IPS-15b (cell line): ENCODE results near the gene OSBPL6.
A peak's percentile ranks its signal among the peaks of the same experiment; 100 is the strongest.
"Not testable (repeated sequence)": the region's sequence is repeated elsewhere in the genome, so short reads cannot be mapped to it uniquely, and the experiment has no call there.

Experiments used
- H3K27me3 ChIP-seq: one replicate; pipeline ENCODE4 v1.6.1; 2013; ENCODE audit warnings: low read length; ENCODE audit not compliant: control insufficient read depth, insufficient read depth
- H3K36me3 ChIP-seq: one replicate; pipeline ENCODE4 v1.6.1; 2013; ENCODE audit warnings: low read length; ENCODE audit not compliant: control insufficient read depth, insufficient read depth
- H3K4me1 ChIP-seq: one replicate; pipeline ENCODE4 v1.6.1; 2013; ENCODE audit warnings: mild to moderate bottlenecking, low read length; ENCODE audit not compliant: control insufficient read depth, insufficient read depth
- H3K4me3 ChIP-seq: one replicate; pipeline ENCODE4 v1.5.1; 2013; ENCODE audit warnings: low read depth, low read length
- H3K9ac ChIP-seq: one replicate; pipeline ENCODE4 v1.6.1; 2013; ENCODE audit warnings: low read depth, mild to moderate bottlenecking, low read length
- H3K9me3 ChIP-seq: one replicate; pipeline ENCODE4 v1.6.1; 2013; ENCODE audit warnings: mild to moderate bottlenecking, low read length; ENCODE audit not compliant: control insufficient read depth, insufficient read depth

Gene OSBPL6

DNA sequence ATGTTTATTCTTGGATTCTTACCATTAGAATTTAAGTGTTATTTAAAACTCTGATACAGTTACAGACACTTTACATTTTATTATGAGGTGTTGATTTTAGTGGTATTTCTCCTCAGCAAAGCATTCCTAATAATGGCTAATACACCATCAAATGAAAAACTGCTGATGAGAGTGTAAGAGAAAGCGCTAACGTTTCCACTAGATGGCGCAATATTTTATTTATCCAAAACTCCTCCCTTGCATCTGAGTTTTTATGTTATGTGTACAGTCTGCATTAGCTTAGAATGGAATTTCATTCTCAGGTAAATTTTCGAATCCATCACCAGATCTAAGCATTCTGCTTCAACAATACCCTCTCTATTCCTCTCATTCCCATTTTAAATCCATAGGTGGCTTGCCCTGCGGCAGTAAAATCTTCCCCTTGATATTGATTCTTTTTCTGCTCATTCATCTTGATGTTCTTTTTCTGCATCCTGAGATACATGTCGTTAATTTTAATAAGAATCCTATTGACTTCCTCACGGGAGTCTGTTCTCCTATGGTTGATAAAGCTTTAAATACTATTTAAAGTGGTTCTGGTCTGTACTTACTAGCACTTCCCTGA, 202.8 kb downstream of the OSBPL6 start:
- no peaks in the 10 kb centered on the region for H3K9me3 ChIP-seq
- H3K4me1 ChIP-seq, result no peaks in the 10 kb centered on the region
- H3K4me3 ChIP-seq, result no peak overlapping the region
- H3K36me3 ChIP-seq, result no peaks in the 10 kb centered on the region
- H3K9ac ChIP-seq, result no peak overlapping the region
- no peaks in the 10 kb centered on the region for H3K27me3 ChIP-seq

- Histone ChIP-seq H3K27me3 (no peaks in the 10 kb centered on the region), H3K4me3 (no peak overlapping the region), H3K9ac (no peak overlapping the region), H3K4me1 (peaks cover 6% of the 10 kb centered on the region), H3K36me3 (no peaks in the 10 kb centered on the region), H3K9me3 (no peaks in the 10 kb centered on the region)
These were observed 207.7 kb downstream of the OSBPL6 start for GRCh38 chr2:178401994-178402437.

DNA sequence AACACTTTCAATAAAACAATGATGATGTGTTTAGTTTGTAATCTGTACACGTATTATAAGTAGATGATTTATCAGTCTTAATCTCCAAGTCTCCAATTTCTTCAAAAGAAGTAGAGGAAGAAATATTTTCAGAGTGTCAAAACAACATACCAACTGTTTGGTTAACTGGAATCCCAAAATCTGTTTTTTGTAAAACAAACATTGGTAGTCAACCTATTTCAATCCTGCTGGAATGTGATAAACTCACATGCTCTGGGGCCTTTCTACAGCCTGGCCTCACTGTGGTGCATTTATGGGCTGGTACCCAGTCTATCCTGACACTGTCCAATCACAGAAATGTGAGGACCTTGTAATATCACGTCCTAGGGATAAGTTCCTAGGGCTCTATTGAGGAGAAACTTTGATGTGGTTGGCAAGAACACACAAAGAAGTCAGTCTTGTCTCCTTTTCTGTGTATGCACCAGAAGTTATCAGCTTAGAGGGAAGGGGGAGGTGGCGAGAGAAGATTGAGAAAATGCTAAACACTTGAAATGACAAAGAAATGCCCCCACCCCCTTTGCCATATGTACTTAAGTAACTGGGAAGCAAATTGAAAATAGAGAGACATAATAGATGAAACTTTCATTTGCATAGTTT, 209.5 kb downstream of the OSBPL6 start:
- Histone ChIP-seq H3K9me3 (no peaks in the 10 kb centered on the region), H3K36me3 (no peaks in the 10 kb centered on the region), H3K27me3 (no peaks in the 10 kb centered on the region), H3K4me1 (peaks cover 6% of the 10 kb centered on the region), H3K4me3 (no peak overlapping the region), H3K9ac (no peak overlapping the region)

GRCh38 chr2:178404368-178404767, 210.1 kb downstream of the OSBPL6 start:
- Histone ChIP-seq H3K9me3 (no peaks in the 10 kb centered on the region), H3K9ac (no peak overlapping the region), H3K4me3 (no peak overlapping the region)

DNA sequence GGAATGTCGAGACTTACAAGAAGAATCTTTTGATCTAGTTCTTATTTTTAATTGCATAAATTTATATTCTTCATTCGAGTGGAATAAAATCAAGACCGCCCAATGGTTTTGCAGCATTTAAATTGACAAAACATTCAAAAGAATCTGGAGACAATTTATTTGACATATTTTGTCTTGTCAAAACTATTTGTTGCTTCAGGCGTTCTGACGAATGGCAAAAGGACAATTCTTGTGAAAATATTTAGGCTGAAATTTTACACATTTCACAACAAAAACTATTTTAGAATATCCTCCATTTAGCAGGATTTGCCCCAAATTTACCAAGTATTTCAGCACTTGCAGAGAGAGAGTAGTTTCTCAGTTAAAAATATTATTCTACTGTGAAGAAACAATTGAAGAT, 214.9 kb downstream of the OSBPL6 start:
- peaks cover under 1% of the 10 kb centered on the region for H3K4me1 ChIP-seq
- no peaks in the 10 kb centered on the region for H3K9me3 ChIP-seq
- H3K27me3 ChIP-seq, result no peaks in the 10 kb centered on the region
- H3K4me3 ChIP-seq, result no peak overlapping the region
- H3K36me3 ChIP-seq, result no peaks in the 10 kb centered on the region
- no peak overlapping the region for H3K9ac ChIP-seq

More at GRCh38 chr2:178404368-178404767, 210.1 kb downstream of the OSBPL6 start:
- Histone ChIP-seq H3K27me3 (no peaks in the 10 kb centered on the region), H3K36me3 (no peaks in the 10 kb centered on the region), H3K4me1 (peaks cover 6% of the 10 kb centered on the region)

DNA sequence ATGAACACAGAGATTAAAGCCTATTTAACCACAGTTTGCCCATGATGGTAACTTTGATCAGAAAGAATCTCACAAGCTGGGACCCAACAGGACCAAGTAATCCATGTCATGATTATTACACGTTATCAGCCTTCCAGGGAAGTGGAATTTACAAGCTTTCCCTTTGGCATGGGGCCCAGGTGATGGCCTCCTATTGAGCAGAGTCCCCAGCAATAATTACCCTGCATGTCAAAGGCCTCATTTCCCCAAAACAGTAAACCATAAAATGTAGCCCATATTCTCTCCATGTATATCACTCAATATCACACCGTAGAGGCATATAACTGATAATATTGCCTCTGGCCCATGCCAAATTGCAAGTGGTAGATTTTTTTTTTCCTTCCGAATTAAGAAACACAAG, 217.7 kb downstream of the OSBPL6 start:
- Histone ChIP-seq H3K4me1 (peaks cover 2% of the 10 kb centered on the region), H3K4me3 (no peak overlapping the region), H3K9me3 (no peaks in the 10 kb centered on the region), H3K36me3 (no peaks in the 10 kb centered on the region), H3K9ac (no peak overlapping the region), H3K27me3 (no peaks in the 10 kb centered on the region)

DNA sequence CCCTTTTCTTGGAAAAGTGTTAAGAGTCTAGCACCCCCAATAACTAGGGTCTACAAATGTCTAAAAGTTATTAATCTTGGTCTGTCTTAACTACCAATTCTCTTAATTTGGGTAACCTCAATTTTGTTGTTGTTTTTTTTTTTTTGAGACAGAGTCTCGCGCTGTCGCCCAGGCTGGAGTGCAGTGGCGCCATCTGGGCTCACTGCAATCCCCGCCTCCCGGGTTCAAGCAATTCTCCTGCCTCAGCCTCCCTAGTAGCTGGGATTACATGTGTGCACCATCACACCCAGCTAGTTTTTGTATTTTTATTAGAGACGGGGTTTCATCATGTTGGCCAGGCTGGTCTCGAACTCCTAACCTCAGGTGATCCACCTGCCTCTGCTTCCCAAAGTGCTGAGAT, 218.1 kb downstream of the OSBPL6 start:
- H3K9me3 ChIP-seq, H3K36me3 ChIP-seq, H3K4me3 ChIP-seq, H3K27me3 ChIP-seq, H3K4me1 ChIP-seq, H3K9ac ChIP-seq: not testable (repeated sequence)

GRCh38 chr2:178413472-178414265, 219.4 kb downstream of the OSBPL6 start:
- H3K4me1 ChIP-seq, result peaks cover 2% of the 10 kb centered on the region
- H3K9ac ChIP-seq, result peak overlapping the region; percentile 78
- no peaks in the 10 kb centered on the region for H3K9me3 ChIP-seq
- H3K36me3 ChIP-seq, result no peaks in the 10 kb centered on the region
- peak overlapping the region; percentile 73 for H3K4me3 ChIP-seq
- no peaks in the 10 kb centered on the region for H3K27me3 ChIP-seq

- Histone ChIP-seq H3K4me3 (peak overlapping the region; percentile 73), H3K4me1 (peaks cover 2% of the 10 kb centered on the region), H3K9me3 (no peaks in the 10 kb centered on the region), H3K27me3 (no peaks in the 10 kb centered on the region), H3K36me3 (no peaks in the 10 kb centered on the region), H3K9ac (peak overlapping the region; percentile 78)
These were observed 220.2 kb downstream of the OSBPL6 start for GRCh38 chr2:178414266-178415247.

DNA sequence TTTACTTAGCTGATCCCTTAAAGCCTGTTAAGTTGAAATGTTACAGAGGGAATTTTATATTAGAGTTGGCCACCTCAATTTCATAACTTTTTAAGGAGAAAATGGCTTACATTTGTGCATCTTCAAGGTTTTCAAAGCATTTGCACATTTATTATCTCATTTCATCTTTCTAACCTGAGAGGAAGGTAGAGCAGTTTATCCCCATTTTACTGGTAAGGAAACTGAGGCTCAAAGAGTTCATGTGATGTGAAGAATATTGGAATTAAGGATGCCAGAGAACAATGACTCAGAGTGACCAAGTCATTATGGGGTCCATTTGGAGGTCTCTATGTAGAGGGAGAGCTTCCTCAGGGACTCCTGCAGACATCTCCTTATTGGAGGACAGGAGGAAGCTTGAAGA, 221.7 kb downstream of the OSBPL6 start:
- H3K9me3 ChIP-seq, result no peaks in the 10 kb centered on the region

GRCh38 chr2:178417916-178418315, 223.6 kb downstream of the OSBPL6 start:
- no peak overlapping the region for H3K9ac ChIP-seq
- peaks cover 4% of the 10 kb centered on the region for H3K36me3 ChIP-seq
- H3K4me1 ChIP-seq, result peaks cover 2% of the 10 kb centered on the region
- no peaks in the 10 kb centered on the region for H3K27me3 ChIP-seq
- H3K9me3 ChIP-seq, result no peaks in the 10 kb centered on the region
- no peak overlapping the region for H3K4me3 ChIP-seq

More for the DNA sequence above, 221.7 kb downstream of the OSBPL6 start:
- Histone ChIP-seq H3K4me3 (no peak overlapping the region), H3K36me3 (no peaks in the 10 kb centered on the region), H3K9ac (no peak overlapping the region), H3K27me3 (no peaks in the 10 kb centered on the region), H3K4me1 (peaks cover 2% of the 10 kb centered on the region)
